ENCODE data around the gene EPX.

EPX gene

GRCh38 chr17:58186591-58186990 is 5.9 kb upstream of the EPX start:
- DNase-seq = no peak

- no peak for DNase-seq
Observed at GRCh38 chr17:58187063-58187462, 5.5 kb upstream of the EPX start.

- no peak for DNase-seq
Observed at GRCh38 chr17:58187675-58188074, 4.9 kb upstream of the EPX start.

- peak; percentile 64 for DNase-seq
Observed at GRCh38 chr17:58189436-58190146, 2.9 kb upstream of the EPX start.

- DNase-seq = peak; percentile 9
Observed at GRCh38 chr17:58191241-58191896, 1.2 kb upstream of the EPX start.

GRCh38 chr17:58193641-58194255 is 1.2 kb downstream of the EPX start:
- no peak for DNase-seq

GRCh38 chr17:58195518-58196123 is 3.1 kb downstream of the EPX start:
- no peak for DNase-seq

- DNase-seq = no peak
Observed at GRCh38 chr17:58196610-58197009, 4.1 kb downstream of the EPX start.

- DNase-seq = no peak
Observed at GRCh38 chr17:58200024-58200633, 7.6 kb downstream of the EPX start.

- no peak for DNase-seq
Observed at GRCh38 chr17:58202859-58203258, 10.3 kb downstream of the EPX start.

GRCh38 chr17:58204796-58205195 is 12.3 kb downstream of the EPX start:
- DNase-seq = no peak

GRCh38 chr17:58205936-58206335 is 13.4 kb downstream of the EPX start:
- no peak for DNase-seq

- DNase-seq = no peak
Observed at GRCh38 chr17:58207451-58207850, 14.9 kb downstream of the EPX start.

- no peak for DNase-seq
Observed at GRCh38 chr17:58208344-58208743, 15.8 kb downstream of the EPX start.

- DNase-seq = no peak
Observed at GRCh38 chr17:58210922-58211321, 18.4 kb downstream of the EPX start.

GRCh38 chr17:58215685-58216084 is 23.2 kb downstream of the EPX start:
- peak; percentile 48 for DNase-seq

GRCh38 chr17:58217766-58218165 is 25.2 kb downstream of the EPX start:
- DNase-seq = peak; percentile 10

GRCh38 chr17:58219007-58219788 is 26.7 kb downstream of the EPX start, which contains the start of gene MKS1:
Gene MKS1 (minus strand): TSS chr17:58219255. CDS start chr17:58219230, 25 bp downstream.
- peak; percentile 83 for DNase-seq

- peak; percentile 37 for DNase-seq
Observed at GRCh38 chr17:58219789-58220183, 27.3 kb downstream of the EPX start.

GRCh38 chr17:58224315-58224714 is 31.8 kb downstream of the EPX start:
- no peak for DNase-seq

GRCh38 chr17:58227733-58228132 is 35.2 kb downstream of the EPX start:
- no peak for DNase-seq

GRCh38 chr17:58228679-58229078 is 36.2 kb downstream of the EPX start:
- no peak for DNase-seq

Measured in GF-D8 (cell line).